DOHH2 (cell line): ENCODE measurements around the gene GAST.
"Not testable (repeated sequence)": the region's sequence is repeated elsewhere in the genome, so short reads cannot be mapped to it uniquely, and the experiment has no call there.

ENCODE experiments used
- H3F3A ChIP-seq: fragments of 200-600 bp; sonication (generic), shearing (Covaris generic); 2 replicates; pipeline ENCODE4 v1.6.0; 2016; ENCODE audit warnings: antibody characterized with exemption, mild to moderate bottlenecking; ENCODE audit not compliant: control insufficient read depth, insufficient read depth
- H3K27ac ChIP-seq: fragments of 200-600 bp; sonication (generic); 2 replicates; pipeline ENCODE4 v1.5.1; 2014; ENCODE audit warnings: low read depth, mild to moderate bottlenecking, low read length, moderate library complexity
- H3K27me3 ChIP-seq: fragments of 200-600 bp; sonication (generic); 2 replicates; pipeline ENCODE4 v1.6.1; 2014; ENCODE audit warnings: mild to moderate bottlenecking, low read length, mixed read lengths; ENCODE audit not compliant: control insufficient read depth
- H3K36me3 ChIP-seq: fragments of 200-600 bp; sonication (generic); 2 replicates; pipeline ENCODE4 v1.6.1; 2014; ENCODE audit warnings: mild to moderate bottlenecking, low read length, moderate library complexity, mixed read lengths; ENCODE audit not compliant: control insufficient read depth
- H3K4me1 ChIP-seq: fragments of 200-600 bp; sonication (generic); 2 replicates; pipeline ENCODE4 v1.6.1; 2014; ENCODE audit warnings: mild to moderate bottlenecking, low read length, mixed read lengths; ENCODE audit not compliant: control insufficient read depth
- H3K4me2 ChIP-seq: fragments of 200-600 bp; sonication (generic); 2 replicates; pipeline ENCODE4 v1.6.0; 2014; ENCODE audit warnings: mild to moderate bottlenecking, low read length, moderate library complexity
- H3K4me3 ChIP-seq: fragments of 200-600 bp; sonication (generic); 2 replicates; pipeline ENCODE4 v1.5.1; 2014; ENCODE audit warnings: mild to moderate bottlenecking, low read length, mixed read lengths
- H3K79me2 ChIP-seq: fragments of 200-600 bp; sonication (generic); 2 replicates; pipeline ENCODE4 v1.6.1; 2014; ENCODE audit warnings: mild to moderate bottlenecking, low read length, mixed read lengths; ENCODE audit not compliant: control insufficient read depth
- H3K9me2 ChIP-seq: fragments of 200-600 bp; sonication (generic); replicated peaks from 2 replicates; pipeline ENCODE4 v1.6.1; 2014; ENCODE audit warnings: mild to moderate bottlenecking, low read length, mixed read lengths; ENCODE audit not compliant: control insufficient read depth
- H3K9me3 ChIP-seq: fragments of 200-600 bp; sonication (generic); 2 replicates; pipeline ENCODE4 v1.6.1; 2014; ENCODE audit warnings: antibody characterized with exemption, low read length, mixed read lengths; ENCODE audit not compliant: control insufficient read depth, insufficient read depth
- H4K20me1 ChIP-seq: fragments of 200-600 bp; sonication (generic); 2 replicates; pipeline ENCODE4 v1.6.0; 2014; ENCODE audit warnings: low read depth, mild to moderate bottlenecking, antibody characterized with exemption, low read length, moderate library complexity; ENCODE audit not compliant: control insufficient read depth, insufficient read depth
- CTCF ChIP-seq: fragments of 200-600 bp; sonication (generic); IDR thresholded peaks from one replicate; pipeline ENCODE4 v1.5.1; 2014; ENCODE audit warnings: antibody characterized with exemption, mild to moderate bottlenecking, low read depth, low read length; ENCODE audit not compliant: poor library complexity, severe bottlenecking
- EZH2phosphoT487 ChIP-seq: fragments of 200-600 bp; sonication (generic); IDR thresholded peaks from 2 replicates; pipeline ENCODE4 v1.6.1; 2017; ENCODE audit warnings: borderline replicate concordance, mild to moderate bottlenecking, antibody characterized with exemption, low read length, moderate library complexity, mixed read lengths

GAST gene

GRCh38 chr17:41682631-41683030 is 29.5 kb upstream of the GAST start:
- Histone ChIP-seq H3K27me3 (peaks cover 22% of the 10 kb centered on the region), H4K20me1 (no peaks in the 10 kb centered on the region), H3K4me1 (peaks cover 8% of the 10 kb centered on the region), H3K36me3 (no peaks in the 10 kb centered on the region), H3K4me2 (no peak overlapping the region), H3K9me2 (no peaks in the 10 kb centered on the region), H3F3A (no peaks in the 10 kb centered on the region), H3K4me3 (no peak overlapping the region), H3K9me3 (no peaks in the 10 kb centered on the region), H3K79me2 (no peaks in the 10 kb centered on the region), H3K27ac (no peak overlapping the region)
- TF ChIP-seq EZH2phosphoT487 (no peak), CTCF (no peak)

GRCh38 chr17:41683441-41684007 is 28.6 kb upstream of the GAST start:
- no peaks in the 10 kb centered on the region for H3K9me3 ChIP-seq
- no peaks in the 10 kb centered on the region for H4K20me1 ChIP-seq
- no peaks in the 10 kb centered on the region for H3K9me2 ChIP-seq
- H3K4me3 ChIP-seq, result no peak overlapping the region
- no peaks in the 10 kb centered on the region for H3K36me3 ChIP-seq
- no peaks in the 10 kb centered on the region for H3F3A ChIP-seq
- H3K79me2 ChIP-seq, result peaks cover 3% of the 10 kb centered on the region; the same call in 1 of the 2 replicates
- H3K4me2 ChIP-seq, result no peak overlapping the region
- peaks cover 12% of the 10 kb centered on the region for H3K4me1 ChIP-seq
- H3K27ac ChIP-seq, result no peak overlapping the region
- peaks cover 19% of the 10 kb centered on the region for H3K27me3 ChIP-seq
- no peak for TF ChIP-seq EZH2phosphoT487
- TF ChIP-seq CTCF, result no peak

- Histone ChIP-seq H3K27me3 (peaks cover 14% of the 10 kb centered on the region), H3K9me2 (no peaks in the 10 kb centered on the region), H4K20me1 (no peaks in the 10 kb centered on the region), H3K36me3 (peaks cover 3% of the 10 kb centered on the region), H3K79me2 (peaks cover 6% of the 10 kb centered on the region), H3K9me3 (no peaks in the 10 kb centered on the region), H3K4me2 (no peak overlapping the region), H3K4me3 (no peak overlapping the region), H3K4me1 (peaks cover 8% of the 10 kb centered on the region), H3K27ac (no peak overlapping the region), H3F3A (no peaks in the 10 kb centered on the region)
- no peak for TF ChIP-seq EZH2phosphoT487
- no peak for TF ChIP-seq CTCF
These were observed 28.1 kb upstream of the GAST start for GRCh38 chr17:41684035-41684434.

GRCh38 chr17:41685753-41686152 is 26.4 kb upstream of the GAST start:
- H4K20me1 ChIP-seq, result peaks cover 13% of the 10 kb centered on the region
- not testable (repeated sequence) for H3K4me2 ChIP-seq, H3K9me3 ChIP-seq, H3K4me3 ChIP-seq, H3K9me2 ChIP-seq, H3K27ac ChIP-seq
- H3K79me2 ChIP-seq, result peaks cover 23% of the 10 kb centered on the region
- peaks cover 13% of the 10 kb centered on the region for H3K27me3 ChIP-seq
- H3K36me3 ChIP-seq, result peaks cover 19% of the 10 kb centered on the region
- H3F3A ChIP-seq, result peaks cover 13% of the 10 kb centered on the region
- peaks cover 13% of the 10 kb centered on the region for H3K4me1 ChIP-seq
